ENCODE data around the gene MLF2. TPM values are rescaled to one million over a fixed set of nuclear protein-coding genes. Genes with fewer than 3 reads are reported as not detected.

MLF2 gene
- 175 TPM for total RNA-seq

GRCh38 chr12:6752921-6753771 lies at the start of gene MLF2:
MLF2 (minus strand) TSS chr12:6753141; CDS start chr12:6752334, 807 bp downstream.
- DNase-seq (ENCODE audit: low spot score) = peak; percentile 98

- no peak for DNase-seq (ENCODE audit: low spot score)
Observed at GRCh38 chr12:6799147-6799546, 46.2 kb upstream of the MLF2 start.

GRCh38 chr12:6796576-6796975 lies 43.6 kb upstream of the MLF2 start:
- no peak for DNase-seq (ENCODE audit: low spot score)

- no peak for DNase-seq (ENCODE audit: low spot score)
Observed at GRCh38 chr12:6795088-6795487, 42.1 kb upstream of the MLF2 start.

GRCh38 chr12:6792522-6793201 lies 39.7 kb upstream of the MLF2 start:
- no peak for DNase-seq (ENCODE audit: low spot score)

GRCh38 chr12:6791931-6792520 lies 39.1 kb upstream of the MLF2 start:
- DNase-seq (ENCODE audit: low spot score) = no peak

- no peak for DNase-seq (ENCODE audit: low spot score)
Observed at GRCh38 chr12:6790496-6791150, 37.7 kb upstream of the MLF2 start.

GRCh38 chr12:6788972-6789924 lies 36.3 kb upstream of the MLF2 start, which contains the start of gene CD4:
CD4 (plus strand) TSS chr12:6789528; CDS start chr12:6800139, 10,611 bp downstream.
- DNase-seq (ENCODE audit: low spot score) = peak; percentile 68

- DNase-seq (ENCODE audit: low spot score) = no peak
Observed at GRCh38 chr12:6787309-6787708, 34.4 kb upstream of the MLF2 start.

- no peak for DNase-seq (ENCODE audit: low spot score)
Observed at GRCh38 chr12:6786416-6787094, 33.6 kb upstream of the MLF2 start.

- no peak for DNase-seq (ENCODE audit: low spot score)
Observed at GRCh38 chr12:6784761-6785160, 31.8 kb upstream of the MLF2 start.

- DNase-seq (ENCODE audit: low spot score) = no peak
Observed at GRCh38 chr12:6784296-6784695, 31.4 kb upstream of the MLF2 start.

- DNase-seq (ENCODE audit: low spot score) = no peak
Observed at GRCh38 chr12:6783828-6784227, 30.9 kb upstream of the MLF2 start.

- DNase-seq (ENCODE audit: low spot score) = no peak
Observed at GRCh38 chr12:6782850-6783566, 30.1 kb upstream of the MLF2 start.

GRCh38 chr12:6782119-6782518 lies 29.2 kb upstream of the MLF2 start:
- DNase-seq (ENCODE audit: low spot score) = no peak

GRCh38 chr12:6780573-6780972 lies 27.6 kb upstream of the MLF2 start:
- no peak for DNase-seq (ENCODE audit: low spot score)

GRCh38 chr12:6779708-6780432 lies 26.9 kb upstream of the MLF2 start:
- peak; percentile 43 for DNase-seq (ENCODE audit: low spot score)

GRCh38 chr12:6778574-6779550 lies 25.9 kb upstream of the MLF2 start:
- DNase-seq (ENCODE audit: low spot score) = peak; percentile 96
